ENCODE measurements around the gene CASP8.

- no peak for TF ChIP-seq CTCF (IDR thresholded peaks at IDR 0.05; ENCODE audit: control extremely low read depth in 1 of 3, insufficient read depth in 1 of 3, low read depth in 1 of 3, low read length in 3 of 3)
- TF ChIP-seq JUND (IDR thresholded peaks at IDR 0.05; ENCODE audit: low read length), result no peak
- no peak for TF ChIP-seq RFX5 (IDR thresholded peaks at IDR 0.05; ENCODE audit: borderline replicate concordance, low read depth, low read length)
- no peak for TF ChIP-seq CBX5 (IDR thresholded peaks at IDR 0.05; ENCODE audit: low read depth, low read length)
- TF ChIP-seq RXRA (IDR thresholded peaks at IDR 0.05; ENCODE audit: insufficient read depth, low read depth, low read length), result no peak
- TF ChIP-seq RAD21 (IDR thresholded peaks at IDR 0.05 in 1 of 2, conservative IDR thresholded peaks at IDR 0.05 in 1 of 2; ENCODE audit: low read depth in 2 of 2, low read length in 2 of 2), result no peak
- TF ChIP-seq CHD2 (IDR thresholded peaks at IDR 0.05; ENCODE audit: low read length), result no peak
- no peak for TF ChIP-seq MAX (IDR thresholded peaks at IDR 0.05)
- TF ChIP-seq KDM1A (IDR thresholded peaks at IDR 0.05; ENCODE audit: borderline replicate concordance, low read length), result no peak
- TF ChIP-seq EZH2 (IDR thresholded peaks at IDR 0.05; ENCODE audit: low read depth, low read length, severe bottlenecking), result no peak
- TF ChIP-seq POLR2AphosphoS5 (IDR thresholded peaks at IDR 0.05; ENCODE audit: low read depth, low read length), result no peak
- TF ChIP-seq E2F6 (IDR thresholded peaks at IDR 0.05), result no peak
These were observed 2.9 kb upstream of the CASP8 start for GRCh38 chr2:201257381-201257955.
